ENCODE measurements around the gene SDC3. TPM values are rescaled to one million over a fixed set of nuclear protein-coding genes. Genes with fewer than 3 reads are reported as not detected.

SDC3 gene
- total RNA-seq, 5 donors from 2014 or later (not counting 1 experiment from before 2014, with no cell fraction given), result 0.07 to 1.1 (median 0.47) TPM

DNA sequence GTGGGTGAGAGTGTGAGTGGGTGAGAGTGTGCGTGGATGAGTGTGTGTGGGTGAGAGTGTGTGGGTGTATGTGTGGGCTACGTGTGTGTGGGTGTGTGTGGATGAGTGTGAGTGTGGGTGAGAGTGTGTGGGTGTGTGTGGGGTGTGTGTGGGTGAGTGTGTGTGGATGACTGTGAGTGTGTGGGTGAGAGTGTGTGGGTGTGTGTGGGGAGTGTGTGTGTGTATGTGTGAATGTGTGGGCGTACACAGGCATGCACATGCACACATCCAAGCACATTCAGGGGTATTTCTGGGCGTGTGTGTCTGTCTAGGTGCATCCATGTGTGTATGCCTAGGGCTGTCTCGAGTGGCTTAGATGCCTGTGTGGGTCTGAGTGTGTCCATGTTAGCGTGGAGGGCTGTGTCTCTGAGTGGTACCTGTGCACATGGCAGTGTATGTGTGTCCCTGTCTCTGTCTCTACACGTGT lies 14.0 kb downstream of the SDC3 start:
- H3K36me3 ChIP-seq (ENCODE audit: control insufficient read depth in 2 of 2, extremely low read depth in 1 of 2, insufficient read depth in 1 of 2, low read length in 1 of 2), result no peaks in the 10 kb centered on the region
- ATAC-seq (replicated peaks in 1 of 4), result no peak

DNA sequence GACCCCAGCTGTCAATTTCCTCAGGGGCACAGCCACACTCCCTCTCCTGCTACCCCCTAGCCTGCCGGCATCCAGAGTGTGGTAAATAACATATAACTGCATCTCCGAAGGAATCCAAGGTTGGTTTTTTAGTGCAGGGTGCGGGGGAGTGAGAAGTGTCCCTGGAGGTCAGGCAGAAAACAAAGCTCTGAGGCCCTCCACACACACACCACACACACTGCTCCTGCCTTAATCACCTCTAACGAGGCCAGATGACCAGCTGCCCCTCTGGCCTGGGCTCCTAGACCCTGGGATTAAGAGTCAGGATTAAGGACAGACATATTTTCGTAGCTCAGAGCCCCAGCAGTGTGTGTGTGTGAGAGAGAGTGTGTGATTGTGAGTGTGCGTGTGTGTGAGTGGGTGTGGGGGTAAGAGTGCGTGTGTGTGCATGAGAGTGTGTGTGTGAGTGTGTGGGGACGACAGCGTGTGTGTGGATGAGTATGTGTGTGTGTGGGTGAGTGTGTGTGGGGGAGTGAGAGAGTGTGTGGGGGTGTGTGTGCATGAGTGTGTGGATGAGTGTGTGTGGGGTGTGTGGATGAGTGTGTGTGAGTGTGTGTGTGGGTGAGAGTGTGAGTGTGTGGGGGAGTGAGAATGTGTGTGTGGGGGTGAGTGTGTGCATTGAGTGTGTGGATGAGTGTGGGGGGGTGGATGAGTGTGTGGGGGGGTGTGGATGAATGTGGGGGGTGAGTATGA lies 14.6 kb downstream of the SDC3 start:
- Histone ChIP-seq H3K36me3 (ENCODE audit: control insufficient read depth in 2 of 2, extremely low read depth in 1 of 2, insufficient read depth in 1 of 2, low read length in 1 of 2) (no peaks in the 10 kb centered on the region), H3K27me3 (replicated peaks in 1 of 2; ENCODE audit: control insufficient read depth in 2 of 2, extremely low read depth in 1 of 2, insufficient read depth in 2 of 2, low read length in 1 of 2) (peaks cover 4 to 45% of the 10 kb centered on the region in 2 experiments), H3K4me3 (ENCODE audit: control insufficient read depth in 1 of 2, extremely low read depth in 1 of 2, low read length in 1 of 2) (no peak overlapping the region), H3K4me1 (ENCODE audit: control insufficient read depth in 1 of 2, extremely low read depth in 1 of 2, insufficient read depth in 2 of 2, low read length in 2 of 2) (no peaks in the 10 kb centered on the region), H3K9me3 (no peaks in the 10 kb centered on the region), H3K27ac (ENCODE audit: low read length) (no peak overlapping the region)
- H3K36me3 Mint-ChIP-seq, result no peaks in the 10 kb centered on the region
- DNase-seq (no peak), ATAC-seq (replicated peaks in 1 of 4) (no peak)
- peaks cover 0 to 9% (median 0%) of the 10 kb centered on the region in 3 donors for H3K4me1 Mint-ChIP-seq
- CTCF ChIA-PET, result no interaction called here
- POLR2A ChIA-PET, result no interaction called here
- H3K27me3 Mint-ChIP-seq, result peaks cover 22 to 30% of the 10 kb centered on the region in 2 donors
- no peaks in the 10 kb centered on the region for H3K9me3 Mint-ChIP-seq
- H3K27ac Mint-ChIP-seq, result no peak overlapping the region
- 72% methylated on average over 5 of the region's 9 CpGs for WGBS (ENCODE audit: insufficient coverage)
- H3K4me3 Mint-ChIP-seq, result no peak overlapping the region

More for the DNA sequence above, 14.0 kb downstream of the SDC3 start:
- ChIA-PET POLR2A (no interaction called here), CTCF (no interaction called here)
- 43% methylated on average over 4 of the region's 7 CpGs for WGBS (ENCODE audit: insufficient coverage)
- H3K27ac Mint-ChIP-seq, result no peak overlapping the region
- H3K27me3 ChIP-seq (replicated peaks in 1 of 2; ENCODE audit: control insufficient read depth in 2 of 2, extremely low read depth in 1 of 2, insufficient read depth in 2 of 2, low read length in 1 of 2), result peaks cover 4 to 43% of the 10 kb centered on the region in 2 experiments
- H3K4me1 Mint-ChIP-seq, result peaks cover 0 to 9% (median 0%) of the 10 kb centered on the region in 3 donors
- H3K9me3 Mint-ChIP-seq, result no peaks in the 10 kb centered on the region
- peaks cover 19 to 27% of the 10 kb centered on the region in 2 donors for H3K27me3 Mint-ChIP-seq
- H3K4me3 Mint-ChIP-seq, result no peak overlapping the region
- no peaks in the 10 kb centered on the region for H3K36me3 Mint-ChIP-seq
- H3K4me1 ChIP-seq (ENCODE audit: control insufficient read depth in 1 of 2, extremely low read depth in 1 of 2, insufficient read depth in 2 of 2, low read length in 2 of 2), result no peaks in the 10 kb centered on the region
- no peaks in the 10 kb centered on the region for H3K9me3 ChIP-seq
- DNase-seq, result no peak
- H3K27ac ChIP-seq (ENCODE audit: low read length), result no peak overlapping the region
- no peak overlapping the region for H3K4me3 ChIP-seq (ENCODE audit: control insufficient read depth in 1 of 2, extremely low read depth in 1 of 2, low read length in 1 of 2)

DNA sequence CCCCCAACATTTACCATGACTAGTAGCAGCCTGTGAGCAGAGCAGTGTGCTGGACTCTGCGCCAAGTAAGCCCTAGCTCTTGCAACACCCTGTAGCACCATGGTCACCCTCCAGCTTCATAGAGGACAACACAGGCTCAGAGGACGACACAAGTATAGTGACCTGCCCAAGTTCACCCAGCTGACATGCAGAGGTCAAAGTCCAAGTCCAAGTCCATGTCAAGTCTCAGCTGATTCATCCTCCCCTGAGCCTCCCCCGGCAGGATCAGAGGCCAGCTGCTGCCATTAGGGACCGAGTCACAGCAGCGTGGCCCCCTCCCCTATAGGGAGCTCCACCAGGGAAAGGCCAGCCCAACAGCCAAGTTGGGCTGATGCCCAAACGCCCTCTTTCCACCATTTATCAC lies 15.9 kb downstream of the SDC3 start:
- no peak for ATAC-seq (replicated peaks in 1 of 4)
- 91% methylated on average over 5 of the region's 6 CpGs for WGBS (ENCODE audit: insufficient coverage)
- CTCF ChIA-PET, result no interaction called here

DNA sequence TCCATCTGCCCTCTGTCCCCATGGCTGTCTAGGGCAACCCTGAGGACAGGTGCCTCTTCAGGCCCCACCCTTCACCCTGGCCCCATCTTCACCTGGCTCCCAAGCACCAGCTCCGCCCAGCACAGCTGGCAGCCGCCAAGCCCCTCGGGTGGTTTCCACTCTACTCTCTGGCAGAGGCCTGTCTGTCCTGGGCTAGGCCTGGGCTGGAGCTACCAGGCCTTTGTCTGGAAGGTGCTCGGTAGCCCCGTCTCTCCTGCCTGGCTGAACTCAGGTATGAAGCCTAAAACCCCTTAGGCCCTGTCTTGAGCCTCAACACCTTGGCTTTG lies 17.4 kb downstream of the SDC3 start:
- H3K4me1 Mint-ChIP-seq, result peaks cover 0 to 9% (median 0%) of the 10 kb centered on the region in 3 donors
- peaks cover 18 to 24% of the 10 kb centered on the region in 2 donors for H3K27me3 Mint-ChIP-seq
- Histone ChIP-seq H3K9me3 (no peaks in the 10 kb centered on the region), H3K4me3 (ENCODE audit: control insufficient read depth in 1 of 2, extremely low read depth in 1 of 2, low read length in 1 of 2) (no peak overlapping the region), H3K27ac (ENCODE audit: low read length) (no peak overlapping the region), H3K4me1 (ENCODE audit: control insufficient read depth in 1 of 2, extremely low read depth in 1 of 2, insufficient read depth in 2 of 2, low read length in 2 of 2) (no peaks in the 10 kb centered on the region), H3K27me3 (replicated peaks in 1 of 2; ENCODE audit: control insufficient read depth in 2 of 2, extremely low read depth in 1 of 2, insufficient read depth in 2 of 2, low read length in 1 of 2) (peaks cover 2 to 49% of the 10 kb centered on the region in 2 experiments), H3K36me3 (ENCODE audit: control insufficient read depth in 2 of 2, extremely low read depth in 1 of 2, insufficient read depth in 1 of 2, low read length in 1 of 2) (no peaks in the 10 kb centered on the region)
- DNase-seq (no peak), ATAC-seq (replicated peaks in 1 of 4) (no peak)
- no peaks in the 10 kb centered on the region for H3K9me3 Mint-ChIP-seq
- H3K27ac Mint-ChIP-seq, result no peak overlapping the region
- no peak overlapping the region for H3K4me3 Mint-ChIP-seq
- no peaks in the 10 kb centered on the region for H3K36me3 Mint-ChIP-seq
- 85% methylated on average over 5 of the region's 5 CpGs for WGBS (ENCODE audit: insufficient coverage)
- CTCF ChIA-PET, result no interaction called here
- POLR2A ChIA-PET, result no interaction called here

More for the DNA sequence above, 15.9 kb downstream of the SDC3 start:
- Mint-ChIP-seq H3K4me1 (peaks cover 0 to 9% (median 0%) of the 10 kb centered on the region in 3 donors), H3K27ac (no peak overlapping the region), H3K9me3 (no peaks in the 10 kb centered on the region), H3K27me3 (peaks cover 22 to 27% of the 10 kb centered on the region in 2 donors), H3K36me3 (no peaks in the 10 kb centered on the region), H3K4me3 (no peak overlapping the region)
- Histone ChIP-seq H3K27me3 (replicated peaks in 1 of 2; ENCODE audit: control insufficient read depth in 2 of 2, extremely low read depth in 1 of 2, insufficient read depth in 2 of 2, low read length in 1 of 2) (peaks cover 4 to 53% of the 10 kb centered on the region in 2 experiments), H3K27ac (ENCODE audit: low read length) (no peak overlapping the region), H3K4me3 (ENCODE audit: control insufficient read depth in 1 of 2, extremely low read depth in 1 of 2, low read length in 1 of 2) (no peak overlapping the region), H3K4me1 (ENCODE audit: control insufficient read depth in 1 of 2, extremely low read depth in 1 of 2, insufficient read depth in 2 of 2, low read length in 2 of 2) (no peaks in the 10 kb centered on the region), H3K9me3 (no peaks in the 10 kb centered on the region), H3K36me3 (ENCODE audit: control insufficient read depth in 2 of 2, extremely low read depth in 1 of 2, insufficient read depth in 1 of 2, low read length in 1 of 2) (no peaks in the 10 kb centered on the region)
- POLR2A ChIA-PET, result no interaction called here
- no peak for DNase-seq

DNA sequence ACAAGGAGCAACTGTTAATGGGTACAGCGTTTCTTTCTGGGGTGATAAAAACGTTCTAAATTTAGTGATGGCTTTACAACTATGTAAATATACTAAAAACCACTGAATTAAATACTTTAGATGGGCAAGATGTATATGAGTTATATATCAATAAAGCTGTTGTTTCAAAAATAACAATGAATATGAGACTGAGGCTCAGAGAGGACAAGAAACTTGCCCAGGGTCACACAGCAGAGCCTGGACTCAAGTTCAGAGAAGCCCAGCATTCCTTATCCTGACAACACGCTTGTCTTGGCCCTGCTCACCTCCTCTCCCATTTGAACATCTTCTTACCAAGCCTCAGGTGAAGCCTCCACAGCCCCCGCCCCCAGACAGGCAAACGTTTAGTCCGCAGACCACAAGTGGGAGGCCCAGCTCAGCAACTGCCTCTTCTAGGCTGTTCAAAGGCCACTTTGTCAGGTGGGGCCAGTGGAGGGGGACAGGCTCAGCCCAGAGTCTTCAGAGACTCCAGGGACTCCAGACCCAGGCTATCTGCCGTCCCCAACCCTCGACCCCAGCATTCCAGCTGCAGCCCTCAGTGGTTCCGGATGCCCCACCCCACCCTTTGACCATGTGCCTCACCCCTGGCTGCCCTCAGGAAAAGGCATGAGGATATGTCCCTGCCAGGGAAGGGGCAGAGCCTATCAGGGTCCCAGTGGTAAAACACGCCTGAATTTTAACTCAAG lies 17.9 kb downstream of the SDC3 start:
- no peaks in the 10 kb centered on the region for H3K36me3 ChIP-seq (ENCODE audit: control insufficient read depth in 2 of 2, extremely low read depth in 1 of 2, insufficient read depth in 1 of 2, low read length in 1 of 2)
- Mint-ChIP-seq H3K27ac (no peak overlapping the region), H3K4me3 (no peak overlapping the region), H3K4me1 (peaks cover 0 to 9% (median 0%) of the 10 kb centered on the region in 3 donors), H3K27me3 (peaks cover 20 to 23% of the 10 kb centered on the region in 2 donors), H3K9me3 (no peaks in the 10 kb centered on the region), H3K36me3 (no peaks in the 10 kb centered on the region)
- H3K27ac ChIP-seq (ENCODE audit: low read length), result no peak overlapping the region
- ChIA-PET POLR2A (no interaction called here), CTCF (no interaction called here)
- H3K9me3 ChIP-seq, result no peaks in the 10 kb centered on the region
- DNase-seq, result no peak
- no peak for ATAC-seq (replicated peaks in 1 of 4)
- no peak overlapping the region for H3K4me3 ChIP-seq (ENCODE audit: control insufficient read depth in 1 of 2, extremely low read depth in 1 of 2, low read length in 1 of 2)
- H3K27me3 ChIP-seq (replicated peaks in 1 of 2; ENCODE audit: control insufficient read depth in 2 of 2, extremely low read depth in 1 of 2, insufficient read depth in 2 of 2, low read length in 1 of 2), result peaks cover 2 to 50% of the 10 kb centered on the region in 2 experiments
- H3K4me1 ChIP-seq (ENCODE audit: control insufficient read depth in 1 of 2, extremely low read depth in 1 of 2, insufficient read depth in 2 of 2, low read length in 2 of 2), result no peaks in the 10 kb centered on the region
- 55% methylated on average over 5 of the region's 10 CpGs for WGBS (ENCODE audit: insufficient coverage)

DNA sequence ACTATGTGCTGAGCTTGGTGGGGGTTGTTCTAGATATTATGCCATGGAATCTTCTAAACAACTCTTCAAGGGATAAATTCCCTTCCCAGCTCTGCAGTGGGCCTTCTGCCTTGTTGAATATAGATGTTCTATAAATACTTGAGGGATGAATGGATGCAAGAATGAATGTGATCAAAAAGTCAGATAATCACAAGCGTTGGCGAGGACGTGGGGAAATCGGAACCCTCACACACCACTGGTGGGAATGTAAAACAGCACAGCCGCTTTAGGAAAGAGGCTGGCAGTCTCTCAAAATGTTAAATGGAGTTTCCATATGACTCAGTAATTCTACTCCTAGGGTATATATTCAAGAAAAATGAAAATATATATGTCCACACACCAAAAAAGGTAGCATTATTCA lies 19.0 kb downstream of the SDC3 start:
- Histone ChIP-seq H3K4me3 (ENCODE audit: control insufficient read depth in 1 of 2, extremely low read depth in 1 of 2, low read length in 1 of 2) (no peak overlapping the region), H3K9me3 (no peaks in the 10 kb centered on the region), H3K36me3 (ENCODE audit: control insufficient read depth in 2 of 2, extremely low read depth in 1 of 2, insufficient read depth in 1 of 2, low read length in 1 of 2) (no peaks in the 10 kb centered on the region), H3K27me3 (replicated peaks in 1 of 2; ENCODE audit: control insufficient read depth in 2 of 2, extremely low read depth in 1 of 2, insufficient read depth in 2 of 2, low read length in 1 of 2) (peaks cover 0 to 43% of the 10 kb centered on the region in 2 experiments), H3K27ac (ENCODE audit: low read length) (no peak overlapping the region), H3K4me1 (ENCODE audit: control insufficient read depth in 1 of 2, extremely low read depth in 1 of 2, insufficient read depth in 2 of 2, low read length in 2 of 2) (no peaks in the 10 kb centered on the region)
- CTCF ChIA-PET, result no interaction called here
- ATAC-seq (replicated peaks in 1 of 4), result no peak
- H3K27me3 Mint-ChIP-seq, result peaks cover 16 to 23% of the 10 kb centered on the region in 2 donors
- H3K4me1 Mint-ChIP-seq, result peaks cover 0 to 7% (median 0%) of the 10 kb centered on the region in 3 donors
- POLR2A ChIA-PET, result no interaction called here
- WGBS (ENCODE audit: insufficient coverage), result no CpG with 5 or more reads among the region's 5 CpGs
- H3K9me3 Mint-ChIP-seq, result no peaks in the 10 kb centered on the region
- H3K27ac Mint-ChIP-seq, result no peak overlapping the region
- H3K4me3 Mint-ChIP-seq, result no peak overlapping the region
- DNase-seq, result no peak
- H3K36me3 Mint-ChIP-seq, result no peaks in the 10 kb centered on the region

Data from T-cell (primary cell).